GM18873 (cell line): Measurements from ENCODE around the gene ARNT2.

Source experiments
- ATAC-seq: cut with Tn5 transposase; IDR thresholded peaks from one replicate; pipeline ENCODE4 v1.9.1; 2021; ENCODE audit warnings: mild to moderate bottlenecking, moderate library complexity, moderate number of reproducible peaks; ENCODE audit not compliant: unreplicated experiment, low FRiP score

ARNT2 gene

DNA sequence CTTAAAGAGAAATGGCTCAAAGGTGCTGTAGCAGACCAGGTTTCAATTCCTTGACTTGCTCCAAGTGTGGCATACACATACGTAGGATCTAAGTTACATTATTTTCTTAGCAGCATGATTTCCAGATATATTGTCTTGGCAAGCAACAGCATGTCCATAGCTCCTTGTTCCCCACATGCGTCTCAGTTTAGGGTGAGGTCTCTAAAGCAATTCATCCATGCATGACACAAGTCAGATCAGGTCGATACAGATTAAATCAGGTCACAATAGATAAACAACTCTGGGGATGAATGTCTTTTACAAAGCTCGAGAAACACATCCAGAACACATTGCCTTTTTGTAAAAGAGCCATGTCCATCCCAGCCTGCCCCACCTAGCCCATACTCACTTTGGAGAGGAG lies 182.0 kb downstream of the ARNT2 start:
- no peak for ATAC-seq

DNA sequence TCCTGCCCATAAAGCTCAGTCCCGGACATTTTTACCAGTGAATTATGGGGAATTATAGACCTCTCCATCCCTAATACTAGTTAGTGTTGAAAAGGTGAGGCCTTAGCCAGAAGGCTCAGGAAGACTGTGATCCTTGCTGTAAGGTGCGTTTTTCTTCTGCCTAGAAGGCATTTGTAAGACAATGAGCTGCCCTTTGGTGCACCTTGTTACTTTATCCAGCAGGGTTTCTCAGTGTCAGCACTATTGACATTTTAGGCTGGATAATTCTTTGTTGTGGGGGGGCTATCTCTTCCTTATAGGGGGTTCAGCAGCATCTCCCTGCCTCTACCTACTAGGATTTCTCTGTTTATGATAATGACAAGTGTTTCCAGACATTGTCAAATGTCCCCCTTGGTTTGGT lies 182.8 kb downstream of the ARNT2 start:
- no peak for ATAC-seq

DNA sequence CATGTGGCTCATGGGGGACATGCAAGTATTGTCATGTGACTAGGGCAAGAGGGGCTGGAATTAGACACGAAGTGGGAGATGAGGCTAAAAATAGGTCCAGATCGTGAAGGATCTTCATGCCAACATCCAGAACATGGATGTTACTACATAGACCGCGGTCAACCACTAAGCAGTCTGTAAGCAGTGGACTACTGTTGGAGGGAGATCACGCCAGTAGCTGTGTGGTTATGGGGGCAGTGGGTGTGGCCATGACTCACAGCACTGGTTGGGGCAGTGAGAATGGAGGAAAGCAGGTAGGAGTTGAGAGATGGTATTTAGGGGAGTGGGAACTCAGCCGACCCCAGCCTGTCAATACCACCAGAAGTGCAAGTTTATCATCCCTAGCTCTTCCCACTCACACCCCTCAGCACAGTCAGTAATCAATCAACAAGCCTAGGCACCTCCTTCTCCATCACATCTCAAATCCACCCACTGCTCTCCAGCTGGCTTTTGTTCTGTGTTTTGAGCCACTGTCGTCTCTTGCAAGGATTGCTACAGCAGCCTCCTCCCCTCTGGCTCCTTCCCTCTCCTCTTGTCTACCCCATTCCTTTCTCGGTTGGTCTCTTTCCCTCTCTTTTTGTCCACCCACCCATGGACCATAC lies 183.8 kb downstream of the ARNT2 start:
- no peak for ATAC-seq

DNA sequence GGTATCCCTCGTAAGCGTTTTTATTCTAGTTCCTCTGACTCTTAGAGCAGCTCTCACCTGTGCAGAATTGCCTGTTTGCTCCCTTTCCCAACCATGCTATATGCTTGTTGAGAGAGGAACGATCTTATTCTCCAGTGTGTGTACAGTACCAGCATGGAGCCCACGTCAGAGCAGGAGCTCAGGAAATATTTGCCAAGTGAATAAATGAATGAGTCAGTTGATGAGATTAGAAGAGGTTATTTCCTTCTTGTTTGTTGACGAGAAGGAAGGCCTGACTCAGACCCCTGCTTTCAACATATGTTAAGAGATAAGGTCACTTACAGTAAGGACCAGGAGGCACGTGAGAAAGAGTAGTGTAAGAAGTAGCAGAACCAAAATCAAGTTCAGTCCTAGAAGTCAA lies 184.6 kb downstream of the ARNT2 start:
- no peak for ATAC-seq

DNA sequence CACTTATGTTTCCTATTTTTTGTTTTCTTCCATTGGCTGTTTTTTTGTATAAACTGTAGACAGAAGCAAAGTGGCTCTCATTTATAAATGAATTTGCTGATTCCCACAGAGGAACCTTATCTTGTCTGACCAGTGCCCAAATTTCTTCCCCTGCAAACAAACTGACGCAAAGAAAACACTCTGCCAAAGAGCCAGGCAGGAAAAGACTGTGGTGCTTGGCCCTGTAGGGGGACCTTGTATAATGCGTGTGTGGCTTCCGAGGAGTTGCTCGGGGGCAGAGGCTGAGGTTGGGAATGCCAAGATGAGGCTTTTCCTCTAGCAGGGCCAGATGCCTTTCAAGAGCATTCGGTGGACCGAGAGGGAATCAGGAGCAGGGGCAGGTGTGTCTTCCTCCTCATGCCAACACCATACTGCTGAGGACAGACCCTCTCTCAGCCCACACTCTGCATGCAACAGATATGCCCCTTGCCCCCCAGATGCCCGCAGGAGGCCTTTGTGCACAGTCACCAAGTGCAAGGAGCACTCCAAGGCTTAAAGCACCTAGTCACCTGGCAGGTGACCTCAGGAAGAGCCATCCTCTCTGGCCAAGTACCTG lies 186.7 kb downstream of the ARNT2 start:
- no peak for ATAC-seq

DNA sequence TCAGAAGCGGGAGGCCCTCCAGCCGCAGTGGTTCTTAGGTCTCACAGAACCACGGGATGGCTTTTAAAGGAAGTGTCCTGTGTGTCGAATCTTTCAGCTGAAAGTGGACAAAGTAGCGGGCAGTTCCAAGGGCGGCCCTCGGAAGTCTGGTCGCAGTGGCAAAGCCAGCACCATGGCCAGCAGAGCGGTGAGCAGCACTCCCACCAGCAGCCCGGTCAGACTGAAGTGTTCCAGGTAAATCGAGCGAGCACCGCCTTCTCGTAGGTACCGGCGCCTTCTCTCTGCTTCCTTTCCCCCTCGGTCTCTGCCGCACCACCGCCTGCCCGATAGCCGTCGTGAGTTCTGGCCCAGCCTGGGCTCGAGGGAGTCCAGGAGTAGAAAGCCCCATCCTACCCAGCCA lies 187.3 kb downstream of the ARNT2 start:
- ATAC-seq: no peak

DNA sequence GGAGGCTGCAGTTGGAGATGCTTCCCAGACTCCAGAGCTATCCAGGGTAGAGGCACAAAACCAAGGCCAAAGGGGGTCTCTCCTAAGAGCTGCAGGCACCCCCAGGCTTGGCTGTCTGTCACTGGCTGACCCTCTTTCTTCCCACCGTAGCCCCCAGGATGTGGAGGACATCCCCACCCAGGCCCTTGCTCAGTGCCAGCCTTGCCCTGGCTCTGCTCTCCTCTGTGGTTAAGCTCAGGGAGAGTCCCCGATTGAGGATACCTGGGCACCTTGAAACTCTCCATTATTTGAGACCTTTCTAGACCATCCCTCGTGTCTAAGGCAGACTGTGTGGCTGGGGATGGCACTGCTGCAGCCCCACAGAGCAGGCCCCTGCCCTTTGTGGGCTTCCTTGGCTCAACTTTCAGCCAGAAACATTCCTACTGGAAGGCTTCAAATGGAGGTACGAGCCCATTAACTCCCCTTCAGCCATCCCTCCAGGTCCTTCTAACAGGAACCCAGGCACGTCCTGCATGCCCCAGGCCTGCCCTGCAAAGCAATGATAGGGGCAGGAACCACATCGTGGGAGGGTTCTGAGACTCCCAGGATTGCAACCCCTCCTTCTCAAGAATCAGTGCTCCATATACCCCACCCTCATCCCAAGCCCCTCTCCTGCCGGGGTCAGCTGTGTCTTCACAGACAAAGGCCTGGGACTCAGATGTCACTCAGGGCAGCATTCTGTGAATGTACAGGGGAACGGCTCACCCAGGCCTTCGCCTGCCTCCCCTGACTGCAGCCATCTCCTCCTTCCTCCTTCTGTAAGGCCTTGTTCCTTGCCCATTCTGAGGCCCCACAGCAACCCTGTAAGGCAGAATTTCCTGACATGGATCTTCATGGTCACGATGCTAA lies 188.0 kb downstream of the ARNT2 start:
- no peak for ATAC-seq

DNA sequence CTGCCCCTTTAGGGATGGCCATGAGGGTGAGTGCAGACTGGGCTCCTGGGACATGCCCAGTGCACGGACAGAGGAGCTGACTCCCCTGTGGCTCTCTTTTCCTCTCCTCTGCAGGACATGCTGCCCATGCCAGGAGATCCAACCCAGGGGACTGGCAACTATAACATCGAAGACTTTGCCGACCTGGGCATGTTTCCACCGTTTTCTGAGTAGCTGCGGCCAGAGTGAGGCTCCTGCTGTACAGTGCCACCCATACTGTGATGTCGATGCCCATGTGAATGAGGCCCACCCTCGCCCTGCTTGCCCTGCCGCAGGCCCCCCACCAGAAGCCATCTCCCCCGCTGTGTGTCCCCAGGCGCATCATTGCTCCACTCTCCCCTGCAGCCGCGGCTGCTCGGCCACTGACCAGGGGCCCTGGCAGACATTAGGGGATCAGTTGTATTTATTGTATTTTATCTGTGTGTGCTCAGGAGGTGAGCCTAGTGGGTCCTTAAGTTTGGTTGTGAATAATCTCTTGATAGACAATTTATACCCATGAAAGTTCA lies 189.4 kb downstream of the ARNT2 start:
- ATAC-seq: no peak

DNA sequence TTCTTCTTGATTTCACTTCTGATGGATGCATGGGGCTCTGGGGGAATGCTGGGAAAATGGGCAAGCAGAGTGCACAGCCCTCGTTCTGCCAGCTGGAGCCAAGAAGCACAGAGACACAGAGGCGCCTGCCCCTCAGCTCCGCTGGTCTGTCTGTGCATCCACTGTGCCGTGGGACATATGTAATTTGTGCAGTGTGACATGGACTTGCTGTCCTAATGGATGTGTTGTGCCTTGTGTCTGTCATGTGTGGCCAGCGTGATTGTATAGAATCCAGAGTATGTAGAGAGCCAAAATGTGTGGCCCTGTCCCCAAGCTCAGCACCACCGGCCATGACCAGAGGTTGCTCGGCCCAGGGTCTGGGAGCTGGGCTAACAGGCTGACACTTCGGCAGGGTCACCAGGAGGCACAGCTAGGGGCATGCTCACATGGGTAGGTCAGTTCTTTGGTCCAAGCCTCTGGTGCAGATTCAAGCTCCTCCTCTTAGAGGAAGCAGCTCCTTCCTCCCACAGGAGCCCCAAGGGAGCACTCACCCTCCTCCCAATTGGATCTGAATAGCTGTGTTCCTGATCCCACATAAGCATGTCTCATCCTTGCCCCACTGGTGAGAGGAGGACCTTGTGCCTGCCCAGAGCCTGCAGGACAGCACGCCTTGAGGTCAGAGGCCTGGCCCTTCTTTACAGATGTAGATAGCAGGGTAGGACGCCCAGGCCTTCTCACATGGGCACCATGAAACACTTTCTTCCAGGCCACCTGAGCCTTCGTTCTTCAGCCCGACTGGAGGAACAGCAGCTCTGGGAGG lies 190.1 kb downstream of the ARNT2 start:
- no peak for ATAC-seq

DNA sequence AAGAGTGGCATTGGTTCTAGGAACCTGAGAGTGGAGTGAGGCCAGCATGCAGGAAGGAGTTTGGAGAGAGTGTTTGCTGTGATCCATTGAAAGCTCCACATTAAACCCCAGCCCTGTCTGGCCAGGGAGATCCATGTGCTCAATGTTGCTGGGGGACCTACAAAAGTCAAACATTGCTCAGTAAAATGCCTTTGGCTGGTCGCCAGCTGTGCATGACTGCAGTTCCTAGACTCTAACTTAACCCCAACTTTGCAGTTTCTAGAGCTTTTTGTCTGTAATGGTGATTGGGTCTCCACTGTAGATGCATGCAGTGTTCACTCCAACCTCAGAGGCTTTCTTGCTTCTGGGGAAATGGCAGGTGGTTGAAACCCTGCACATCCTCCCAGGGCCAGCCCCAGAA lies 191.2 kb downstream of the ARNT2 start:
- ATAC-seq: no peak

DNA sequence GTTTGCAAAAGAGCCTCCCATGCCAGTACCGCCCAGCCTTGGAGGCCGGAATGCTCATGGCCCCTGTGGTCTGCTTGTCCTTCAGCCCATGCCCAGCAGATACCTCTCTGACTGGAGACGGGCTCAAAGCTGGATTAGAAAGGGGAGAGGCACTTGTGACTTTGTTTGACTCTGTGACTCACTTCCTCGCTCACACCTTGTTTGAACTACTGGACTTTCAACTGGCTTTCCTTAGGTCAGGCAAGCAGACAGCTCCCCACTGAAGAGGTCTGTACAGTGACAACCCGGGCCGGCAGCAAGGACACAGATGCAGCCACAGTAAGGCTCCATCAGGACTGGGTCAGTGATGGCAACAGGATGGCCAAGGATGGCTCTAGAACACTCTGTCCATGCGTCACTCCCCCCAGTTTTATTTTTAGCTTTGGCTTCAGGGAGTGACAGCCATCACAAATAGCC lies 192.4 kb downstream of the ARNT2 start:
- no peak for ATAC-seq

DNA sequence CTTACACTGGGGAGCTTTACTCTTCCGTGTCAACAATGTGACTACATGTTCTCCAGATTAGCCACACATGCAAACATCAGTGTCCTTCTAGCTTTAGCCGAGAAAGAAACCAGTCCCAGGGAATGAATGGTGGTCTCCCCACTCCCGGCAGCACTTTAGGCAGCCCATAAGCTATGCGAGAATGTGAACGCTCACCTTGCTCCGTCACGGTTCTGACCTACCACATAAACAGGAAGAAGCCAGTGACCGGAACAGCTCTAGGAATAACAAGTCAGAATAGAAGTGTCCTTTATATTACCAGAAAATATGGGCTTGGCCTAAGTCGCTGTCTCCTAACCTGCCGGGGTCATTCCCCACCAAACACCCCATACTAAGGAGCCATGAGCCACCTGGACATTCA lies 192.9 kb downstream of the ARNT2 start:
- ATAC-seq: no peak

DNA sequence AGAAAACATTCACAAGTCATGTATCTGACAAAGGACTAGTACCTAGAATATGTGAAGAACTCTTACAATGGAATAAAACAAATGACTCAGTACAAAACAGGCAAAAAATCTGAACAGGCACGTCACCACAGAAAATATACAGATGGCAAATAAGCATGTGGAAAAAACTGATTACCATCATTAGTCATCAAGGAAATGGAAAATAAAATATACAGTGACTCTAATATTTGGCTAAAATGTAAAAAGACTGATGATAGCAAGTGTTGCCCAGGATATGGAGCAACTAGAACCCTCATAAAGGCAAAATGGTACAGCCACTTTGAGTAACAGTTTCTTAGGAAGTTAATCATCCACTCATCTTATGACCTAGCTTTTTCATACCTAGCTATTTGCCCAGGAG lies 195.2 kb downstream of the ARNT2 start:
- ATAC-seq: no peak

DNA sequence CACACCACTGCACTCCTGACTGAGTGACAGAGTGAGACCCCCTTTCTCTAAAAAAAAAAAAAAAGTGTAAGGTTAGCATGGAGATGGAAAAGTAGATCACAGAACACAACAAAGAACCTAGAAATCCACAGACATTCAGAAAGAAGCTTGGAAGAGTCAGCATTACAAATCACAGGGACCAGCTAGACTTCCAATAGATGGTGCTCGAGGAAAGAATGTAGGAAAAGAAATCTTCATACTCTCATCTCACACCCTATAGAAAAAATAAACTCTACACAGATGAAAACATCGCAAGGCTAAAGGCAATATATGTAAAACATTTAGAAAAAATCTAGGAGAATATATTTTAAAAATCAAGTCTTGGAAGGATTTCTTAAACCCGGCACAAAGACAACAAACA lies 196.4 kb downstream of the ARNT2 start:
- ATAC-seq: no peak

DNA sequence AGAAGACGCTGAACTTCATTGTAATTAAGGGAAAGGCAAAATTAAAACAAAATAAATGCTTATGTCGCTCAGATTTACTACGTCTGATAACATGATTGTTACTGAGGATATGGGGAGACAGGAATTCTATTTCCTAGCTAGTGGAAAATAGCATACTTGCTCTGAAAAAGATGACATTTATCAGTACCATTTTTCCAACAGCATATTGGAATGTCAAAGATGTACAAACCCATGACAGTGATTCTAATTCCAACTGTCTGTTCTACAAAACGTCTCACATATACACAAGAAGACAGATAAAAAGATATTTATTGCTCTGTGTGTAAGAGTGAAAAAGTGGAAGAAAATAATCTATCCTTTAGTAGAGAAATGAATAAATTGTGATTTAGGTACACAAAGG lies 197.1 kb downstream of the ARNT2 start:
- ATAC-seq: no peak

DNA sequence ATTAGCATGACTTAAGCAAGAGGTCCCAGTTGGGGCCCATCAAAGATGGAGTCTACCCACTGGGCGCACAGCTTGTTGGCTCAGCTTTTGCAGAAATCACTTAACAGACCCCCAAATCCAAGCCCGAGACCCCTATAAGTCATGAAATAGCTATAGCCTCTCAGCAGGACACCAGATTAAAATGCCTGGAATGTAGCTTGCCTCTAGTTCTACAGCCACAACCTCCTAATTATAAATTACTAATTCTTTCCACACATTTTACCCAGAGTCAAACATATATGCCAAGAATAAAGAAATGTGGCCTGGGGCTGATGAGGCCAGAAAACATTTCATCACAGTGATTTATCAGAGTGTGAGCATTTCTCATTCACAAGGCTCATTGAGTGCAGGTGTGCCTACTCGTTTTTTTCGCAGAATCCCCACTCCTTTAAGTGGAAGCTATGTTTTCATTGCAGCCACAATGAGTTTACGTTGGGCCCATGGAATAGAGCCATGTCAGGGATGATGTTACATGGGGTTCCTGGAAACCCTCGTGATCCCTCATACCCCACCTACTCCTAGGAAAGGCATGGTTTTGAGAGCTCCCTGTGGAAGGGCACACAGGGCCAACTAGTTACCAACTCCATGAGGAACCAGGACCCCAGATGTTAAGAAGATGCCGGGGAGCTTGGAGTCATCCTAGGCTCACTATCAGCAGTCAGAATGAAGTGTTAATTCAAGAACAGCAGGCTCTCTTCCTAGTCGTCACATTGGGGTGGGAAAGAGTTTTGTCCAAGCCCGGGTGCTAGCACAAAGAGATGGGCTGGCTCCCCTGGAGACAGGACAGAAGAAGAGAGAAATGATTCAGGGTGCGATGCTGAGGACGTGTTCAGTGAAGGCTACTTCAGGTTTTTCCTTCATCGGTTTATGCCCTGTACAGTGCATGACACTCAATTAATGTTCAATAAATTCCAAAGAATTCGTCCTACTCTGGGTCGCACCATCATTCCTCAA lies 200.7 kb downstream of the ARNT2 start:
- ATAC-seq: no peak

DNA sequence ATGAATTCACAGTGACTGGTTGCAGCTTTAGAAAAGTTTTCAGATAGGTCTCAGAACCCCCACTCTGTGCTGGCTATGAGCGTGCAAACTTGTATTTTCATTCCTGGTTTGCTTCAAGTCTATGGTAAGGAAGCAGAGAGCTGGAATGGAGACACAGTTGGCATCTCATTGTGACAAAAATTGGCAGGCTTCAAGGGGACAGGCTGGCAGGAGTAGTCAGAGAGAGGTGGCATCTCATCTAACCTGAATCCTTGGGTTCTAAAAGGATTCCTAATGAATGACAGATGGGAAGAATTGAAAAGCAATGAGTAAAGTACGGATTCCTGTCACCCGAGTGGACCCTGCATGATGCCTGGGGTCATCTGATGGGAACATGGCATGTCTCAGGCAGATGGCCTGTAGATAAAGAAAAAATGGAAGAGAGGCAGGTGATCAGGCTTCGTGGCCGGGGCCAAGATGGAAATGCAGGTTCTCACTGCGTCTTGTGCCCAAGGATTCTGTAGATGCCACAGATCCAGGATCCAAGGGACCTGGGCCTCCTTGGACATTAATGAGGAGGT lies 201.5 kb downstream of the ARNT2 start:
- no peak for ATAC-seq

DNA sequence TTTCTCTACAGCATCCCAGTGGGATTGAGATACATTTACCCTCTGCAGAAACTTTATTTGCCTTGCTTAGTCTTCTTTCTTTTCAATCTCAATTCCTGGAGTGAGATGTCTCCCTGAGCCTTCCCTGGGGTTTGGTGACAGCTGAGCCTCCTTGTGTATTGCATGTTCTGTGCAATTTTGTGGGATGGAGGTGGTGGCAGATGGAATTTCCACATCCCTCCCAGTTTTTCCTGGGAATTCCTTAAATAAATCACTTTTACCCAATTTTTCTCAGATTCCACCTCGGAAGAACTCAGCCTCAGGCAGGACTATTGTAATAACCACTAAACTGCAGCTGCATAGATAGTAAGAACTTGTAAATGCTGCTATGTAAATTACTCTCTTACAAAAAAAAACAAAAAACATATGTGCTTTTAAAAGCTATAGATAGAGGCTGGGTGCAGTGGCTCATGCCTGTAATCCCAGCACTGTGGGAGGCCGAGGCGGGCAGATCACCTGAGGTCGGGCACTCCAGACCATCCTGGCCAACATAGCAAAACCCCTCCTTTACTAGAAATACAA lies 202.4 kb downstream of the ARNT2 start:
- no peak for ATAC-seq
